H54 (cell line): ENCODE measurements around the gene SLC6A11.

Experiments
- DNase-seq: peaks from one replicate; pipeline ENCODE4 v3.0.0; 2011; ENCODE audit warnings: low spot score, mixed read lengths; ENCODE audit not compliant: insufficient read length
- FAIRE-seq: peaks from 3 replicates; lab custom pipeline; 2011; peaks lifted over from hg19 to GRCh38; lab: Jason Lieb, UNC
- POLR2A ChIP-seq: IDR thresholded peaks from 2 replicates; pipeline ENCODE4 v1.6.1; 2011; ENCODE audit warnings: low read depth, mild to moderate bottlenecking, low read length

The SLC6A11 gene

DNA sequence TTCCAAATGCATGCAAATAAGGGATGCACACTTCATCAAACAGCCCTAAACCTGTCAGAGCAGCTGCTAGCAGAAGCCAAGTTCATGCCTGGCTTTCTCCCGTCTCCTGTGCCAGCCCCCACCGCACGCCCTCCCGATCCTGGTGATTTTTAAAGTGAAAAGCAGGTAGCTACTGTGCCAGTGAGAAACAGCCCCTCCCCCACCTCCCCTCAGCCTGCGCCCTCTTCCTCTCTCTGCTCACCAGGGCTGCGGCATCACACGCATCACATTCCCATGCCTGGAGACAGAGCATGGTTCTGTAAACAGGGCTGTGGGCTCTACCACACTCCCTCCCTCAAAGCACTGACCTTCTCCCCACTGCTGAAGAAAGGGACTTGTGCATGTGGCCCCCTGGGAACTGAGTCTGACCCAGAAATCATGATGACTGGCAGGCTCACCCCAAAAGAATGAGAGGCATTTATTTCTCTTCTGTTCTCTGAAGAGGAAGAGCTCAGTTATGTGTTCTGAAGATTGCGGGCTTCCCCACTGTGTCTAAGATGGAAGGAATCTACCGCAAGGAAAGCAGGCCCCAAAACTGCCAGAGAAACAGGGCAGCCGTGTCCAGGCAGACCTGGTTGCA lies 162.0 kb downstream of the SLC6A11 start:
- FAIRE-seq (no peak), DNase-seq (no peak)
- TF ChIP-seq POLR2A: no peak

DNA sequence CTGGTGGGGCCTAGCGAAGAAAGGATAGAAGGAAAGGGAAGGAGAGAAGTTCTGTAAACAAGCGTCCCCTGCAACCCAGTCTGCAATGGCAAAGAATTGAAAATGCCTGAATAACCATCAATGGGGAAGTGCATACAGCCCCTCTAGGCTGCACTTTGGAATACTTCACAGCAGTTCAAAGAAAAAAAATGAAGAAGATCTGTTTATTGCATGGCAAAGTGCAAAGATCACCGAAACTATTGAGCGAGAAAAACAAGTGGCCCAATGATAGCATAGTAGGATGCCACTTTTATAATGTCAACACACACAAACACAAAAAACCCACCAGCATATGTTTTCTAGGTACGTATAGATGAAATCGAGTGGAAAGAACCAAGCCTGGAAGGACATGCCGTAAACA lies 162.9 kb downstream of the SLC6A11 start:
- no peak for TF ChIP-seq POLR2A
- DNase-seq (no peak), FAIRE-seq (no peak)

DNA sequence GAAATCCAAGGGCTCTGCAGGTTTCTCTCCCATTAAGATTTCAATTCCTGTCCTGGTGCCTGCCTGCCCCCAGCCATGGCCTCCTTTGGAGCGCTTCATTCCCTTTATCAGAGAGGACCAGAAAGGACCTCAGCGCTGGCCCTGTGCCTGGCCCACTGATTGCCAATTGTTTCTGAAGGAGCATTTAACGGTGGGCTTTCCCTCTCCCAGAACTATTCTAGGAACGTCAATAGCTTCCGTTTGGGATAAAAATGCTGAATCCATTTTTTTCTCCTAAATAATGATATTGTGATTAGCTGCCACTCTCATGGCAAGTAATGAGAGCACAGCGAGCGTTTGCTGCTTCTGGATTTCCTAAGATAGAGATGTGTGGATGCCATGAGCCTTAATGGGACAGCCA lies 164.3 kb downstream of the SLC6A11 start:
- FAIRE-seq: no peak
- DNase-seq: no peak
- TF ChIP-seq POLR2A: no peak

DNA sequence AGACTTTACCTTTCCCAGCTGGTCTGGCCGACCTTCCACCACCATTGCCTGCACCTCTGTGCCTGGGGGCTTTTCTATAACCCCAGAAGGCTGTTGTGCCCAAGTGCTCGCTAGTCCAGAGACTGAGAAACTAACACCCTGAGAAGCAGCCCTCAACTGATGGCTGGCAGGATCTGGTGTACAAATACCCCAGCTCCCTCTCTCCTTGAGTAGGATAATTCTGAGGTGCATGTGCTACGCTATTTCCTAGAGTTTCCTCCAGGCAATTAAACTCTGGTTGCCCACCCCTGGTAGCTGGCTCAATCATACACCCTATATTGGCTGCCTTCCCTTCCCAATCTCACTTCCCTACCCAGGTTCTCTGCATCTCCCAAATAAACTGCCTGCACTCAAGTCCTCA lies 165.0 kb downstream of the SLC6A11 start:
- no peak for DNase-seq
- TF ChIP-seq POLR2A: no peak
- no peak for FAIRE-seq

DNA sequence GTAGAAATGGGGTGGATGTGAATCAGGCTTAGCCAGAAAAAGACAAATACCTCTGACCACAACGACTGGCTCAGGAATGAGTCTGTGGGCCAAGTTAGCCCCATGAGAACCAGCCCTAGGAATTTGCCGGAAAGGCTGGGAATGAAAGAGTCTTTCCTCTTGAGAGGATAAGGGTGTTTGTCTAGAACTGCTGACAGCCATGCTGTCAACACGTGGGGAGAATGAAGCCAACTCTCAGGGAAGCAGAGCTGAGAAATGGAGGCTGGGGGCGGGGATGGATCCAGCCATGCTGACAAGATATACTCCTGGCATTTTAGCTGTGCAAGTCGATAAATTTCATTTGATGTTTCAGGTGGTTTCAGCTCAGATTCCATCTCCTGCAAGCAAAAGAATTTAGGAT lies 165.9 kb downstream of the SLC6A11 start:
- DNase-seq (no peak), FAIRE-seq (no peak)
- TF ChIP-seq POLR2A: no peak

DNA sequence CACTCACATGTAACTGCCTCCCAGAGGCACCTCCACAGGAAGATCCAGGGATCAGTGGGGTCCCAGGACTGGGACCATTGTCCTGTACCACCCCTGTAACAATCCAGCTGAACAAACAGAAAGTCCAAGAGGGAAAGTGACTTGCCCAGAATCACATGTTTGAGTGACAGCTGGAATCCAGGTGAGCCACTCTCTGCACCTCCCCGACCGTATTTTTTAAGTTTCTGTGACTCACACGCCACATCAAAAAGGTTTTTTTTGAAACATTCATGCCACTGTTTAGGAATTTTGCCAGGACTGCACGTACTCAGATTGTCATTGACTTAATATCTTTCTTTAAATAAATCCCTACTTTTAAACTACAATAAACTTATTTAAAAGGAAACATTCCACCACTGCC lies 166.8 kb downstream of the SLC6A11 start:
- no peak for TF ChIP-seq POLR2A
- FAIRE-seq (no peak), DNase-seq (no peak)

DNA sequence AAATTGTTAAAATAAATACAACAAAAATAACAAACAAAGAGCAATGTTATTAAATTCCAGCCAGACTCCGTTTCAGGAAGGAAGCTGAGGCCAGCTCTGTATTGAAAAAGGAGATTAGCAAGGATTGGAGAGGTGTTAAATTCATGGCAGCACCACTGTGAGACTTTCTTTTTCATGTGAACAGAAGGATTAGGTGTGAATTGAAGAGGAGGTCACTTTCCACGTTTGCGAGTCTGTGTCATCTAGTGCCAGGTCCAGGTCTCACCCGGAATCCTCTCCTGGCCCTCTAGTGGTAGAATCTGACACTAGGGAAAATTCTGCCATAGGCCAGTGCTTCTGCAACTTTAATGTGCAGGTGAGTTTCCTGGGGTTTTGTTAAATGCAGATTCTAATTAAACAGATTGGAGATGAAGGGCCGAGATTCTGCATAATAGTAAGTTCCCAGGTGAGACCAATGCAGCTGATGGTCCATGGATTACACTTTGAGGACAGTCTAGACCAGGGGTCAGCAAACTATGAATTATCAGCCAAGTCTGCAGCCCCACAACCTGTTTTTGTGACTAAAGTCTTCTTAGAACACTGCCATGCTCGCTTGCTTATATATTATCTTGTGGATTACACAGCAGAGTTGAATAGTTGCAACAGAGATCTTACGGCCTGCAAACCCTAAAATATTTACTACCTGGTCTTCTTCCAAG lies 167.3 kb downstream of the SLC6A11 start:
- no peak for TF ChIP-seq POLR2A
- DNase-seq (peak; percentile 87), FAIRE-seq (no peak)

DNA sequence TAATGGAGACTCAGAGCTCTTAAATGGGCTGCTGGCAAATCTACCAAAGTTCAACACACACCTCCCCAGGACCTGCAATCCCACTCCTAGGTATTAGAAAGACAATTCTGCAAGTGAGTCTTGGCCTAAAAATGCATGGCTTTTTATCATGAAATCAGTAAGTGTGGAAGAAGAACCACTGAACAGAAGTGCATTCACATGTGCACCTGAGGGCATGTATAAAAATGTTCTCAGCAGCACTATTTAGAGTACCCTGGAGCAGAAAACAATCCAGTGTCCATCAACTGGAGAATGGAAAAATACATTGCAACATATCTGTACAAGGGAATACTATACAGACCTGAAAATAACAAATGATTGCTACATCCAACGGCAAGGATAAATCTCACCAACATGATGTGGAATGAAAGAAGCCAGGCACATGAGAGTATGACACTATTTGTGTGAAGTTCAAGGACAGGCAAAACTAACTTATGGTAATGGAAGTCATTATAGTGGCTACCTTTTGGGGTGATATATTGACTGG lies 168.4 kb downstream of the SLC6A11 start:
- DNase-seq (no peak), FAIRE-seq (no peak)
- TF ChIP-seq POLR2A: no peak

DNA sequence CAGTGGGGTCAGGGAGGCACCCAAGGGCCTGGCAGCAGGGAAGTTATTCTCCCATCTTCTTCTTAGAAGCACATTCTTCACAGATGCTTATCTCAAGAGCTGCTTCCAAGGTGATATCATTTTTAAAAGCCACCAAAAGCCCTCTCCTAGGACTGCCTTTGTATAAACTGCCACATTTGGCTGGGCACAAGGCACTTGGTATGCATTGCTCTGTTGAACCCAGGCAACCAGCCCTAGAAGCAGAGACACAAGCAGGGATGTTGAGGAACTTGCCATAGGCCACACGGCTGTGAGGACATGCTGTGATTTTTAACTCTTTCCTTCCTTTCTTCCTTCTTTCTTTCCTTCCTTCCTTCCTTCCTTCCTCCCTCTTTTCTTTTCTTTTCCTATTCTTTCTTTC lies 169.2 kb downstream of the SLC6A11 start:
- DNase-seq (no peak), FAIRE-seq (no peak)
- no peak for TF ChIP-seq POLR2A

DNA sequence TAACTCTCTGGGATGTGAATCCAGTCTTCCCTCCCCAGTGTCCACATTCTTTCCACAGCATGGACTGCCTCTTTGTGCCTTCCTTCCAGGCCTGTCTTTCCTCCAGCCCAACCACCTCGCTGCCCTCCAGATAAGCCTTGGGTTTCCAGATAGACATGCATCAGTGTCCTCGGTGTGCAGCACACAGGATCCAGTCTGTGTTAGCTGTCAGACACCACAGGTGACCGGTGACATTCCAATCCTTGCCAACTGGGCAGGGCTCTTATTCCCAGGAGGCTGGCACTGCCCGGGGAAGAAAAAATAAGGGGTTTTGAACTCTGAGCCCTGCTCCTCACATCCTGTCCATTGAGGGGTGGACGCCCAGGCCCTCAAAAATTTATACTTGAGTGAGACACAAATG lies 170.6 kb downstream of the SLC6A11 start:
- FAIRE-seq (no peak), DNase-seq (no peak)
- no peak for TF ChIP-seq POLR2A

DNA sequence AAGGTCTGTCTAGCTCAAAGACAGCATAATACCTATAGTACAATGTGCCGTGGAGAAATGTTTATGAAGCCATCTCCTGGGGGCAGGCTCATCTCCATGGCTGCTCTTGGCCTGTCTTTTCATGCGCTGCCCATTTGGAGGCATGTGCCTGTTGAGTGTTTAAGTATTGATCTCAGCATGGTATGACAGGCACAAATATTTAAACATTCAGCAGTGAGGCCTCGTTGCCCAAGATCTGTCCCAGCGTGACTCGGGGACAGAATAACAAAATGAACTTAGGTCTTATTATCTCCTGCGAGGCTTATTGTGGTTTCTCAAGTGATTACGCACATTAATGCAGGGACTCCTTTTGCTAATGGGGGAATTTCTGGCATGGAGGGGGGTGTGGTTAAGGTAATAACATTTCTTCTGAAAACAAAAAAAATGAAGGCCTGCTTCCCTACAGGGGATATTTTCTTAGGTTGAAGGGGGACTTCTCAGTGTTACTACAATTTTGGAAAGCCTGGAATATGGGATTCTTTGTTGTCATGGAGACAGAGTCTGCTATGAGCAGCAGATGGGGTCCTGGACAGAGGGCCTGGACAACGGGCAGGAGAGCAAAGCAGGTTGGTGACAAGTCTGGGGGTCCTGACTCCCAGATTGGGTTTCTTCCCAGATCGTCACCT lies 172.1 kb downstream of the SLC6A11 start:
- FAIRE-seq (no peak), DNase-seq (no peak)
- no peak for TF ChIP-seq POLR2A

DNA sequence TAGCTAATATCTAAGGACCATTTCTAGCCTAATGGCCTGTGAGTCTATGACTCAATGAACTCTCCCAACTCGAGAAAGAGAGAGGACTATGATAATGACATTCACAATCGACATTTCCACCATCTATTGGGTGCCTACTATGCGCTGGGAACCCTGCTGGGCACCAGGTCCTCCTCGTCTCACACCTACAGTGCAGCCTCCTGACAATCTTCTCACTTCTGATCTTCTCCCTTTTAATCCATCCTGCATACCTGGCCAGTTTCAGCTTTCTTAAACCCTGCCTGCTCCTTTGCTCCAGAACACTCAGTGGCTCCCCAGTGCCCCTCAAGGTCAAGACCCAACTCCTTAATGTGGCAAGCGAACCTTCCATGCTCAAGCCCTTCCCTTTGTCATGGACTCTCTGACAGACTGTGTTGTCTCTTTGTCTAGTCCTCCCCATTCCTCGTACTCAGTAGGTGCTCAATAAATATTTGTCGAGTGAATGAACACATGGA lies 173.0 kb downstream of the SLC6A11 start:
- DNase-seq (no peak), FAIRE-seq (no peak)
- no peak for TF ChIP-seq POLR2A
